ENCODE data around the gene SETD2. TPM values are rescaled to one million over a fixed set of nuclear protein-coding genes. Genes with fewer than 3 reads are reported as not detected.

Gene SETD2
- total and polyA plus RNA-seq, 9 of the 15 experiments (the other 6 are each of a cell fraction or from before 2014, with no cell fraction given): 8.2 to 44.0 (median 33.6) TPM

GRCh38 chr3:46976326-46977190 is 187.4 kb downstream of the SETD2 start, which contains the start of gene CCDC12 (continued):
- TF ChIP-seq HBP1 (CRISPR knock-in tag; IDR thresholded peaks at IDR 0.05) (peak; percentile 95), HDAC2 (IDR thresholded peaks at IDR 0.05) (peak; percentile 82; the same call in 1 of the 2 replicates), ARHGAP35 (IDR thresholded peaks at IDR 0.05; ENCODE audit: partially characterized antibody) (no peak), FOXJ2 (tag; IDR thresholded peaks at IDR 0.05) (no peak), IRF2 (CRISPR knock-in tag; IDR thresholded peaks at IDR 0.05) (no peak), MXI1 (IDR thresholded peaks at IDR 0.05; ENCODE audit: low read depth, low read length) (peak; percentile 53), TCF3 (CRISPR knock-in tag; IDR thresholded peaks at IDR 0.05) (peak; percentile 48), SAP30 (IDR thresholded peaks at IDR 0.05; ENCODE audit: borderline replicate concordance, insufficient read depth, low read depth, low read length, poor library complexity, severe bottlenecking) (no peak), ZNF384 (IDR thresholded peaks at IDR 0.05; ENCODE audit: low read depth, low read length) (peak; percentile 100), GABPB1 (CRISPR knock-in tag; IDR thresholded peaks at IDR 0.05) (peak; percentile 65), DMBX1 (CRISPR knock-in tag; IDR thresholded peaks at IDR 0.05; ENCODE audit: borderline replicate concordance) (peak; percentile 72; the same call in 1 of the 2 replicates), THRB (CRISPR knock-in tag; conservative IDR thresholded peaks at IDR 0.05) (peak; percentile 91), SUPT5H (IDR thresholded peaks at IDR 0.05) (peak; percentile 100), TAF1 (IDR thresholded peaks at IDR 0.05; ENCODE audit: control insufficient read depth, extremely low read depth, insufficient read depth, low read length, severe bottlenecking) (peak; percentile 93), ZNF143 (CRISPR knock-in tag; IDR thresholded peaks at IDR 0.05) (peak; percentile 76), NEUROD1 (IDR thresholded peaks at IDR 0.05; ENCODE audit: borderline replicate concordance, low read depth, low read length, partially characterized antibody) (peak; percentile 95), ETV5 (CRISPR knock-in tag; IDR thresholded peaks at IDR 0.05; ENCODE audit: low read depth) (peak; percentile 81), ZNF551 (CRISPR knock-in tag; IDR thresholded peaks at IDR 0.05) (no peak), CBX2 (IDR thresholded peaks at IDR 0.05; ENCODE audit: insufficient read depth, low read length, poor library complexity, severe bottlenecking) (no peak), FOXK2 (conservative IDR thresholded peaks at IDR 0.05 in 1 of 2, IDR thresholded peaks at IDR 0.05 in 1 of 2; ENCODE audit: low read depth in 2 of 2) (peak; percentile 31 to 83; a peak in 3 of 4 replicates)
- TF ChIP-seq, protein P1, sequence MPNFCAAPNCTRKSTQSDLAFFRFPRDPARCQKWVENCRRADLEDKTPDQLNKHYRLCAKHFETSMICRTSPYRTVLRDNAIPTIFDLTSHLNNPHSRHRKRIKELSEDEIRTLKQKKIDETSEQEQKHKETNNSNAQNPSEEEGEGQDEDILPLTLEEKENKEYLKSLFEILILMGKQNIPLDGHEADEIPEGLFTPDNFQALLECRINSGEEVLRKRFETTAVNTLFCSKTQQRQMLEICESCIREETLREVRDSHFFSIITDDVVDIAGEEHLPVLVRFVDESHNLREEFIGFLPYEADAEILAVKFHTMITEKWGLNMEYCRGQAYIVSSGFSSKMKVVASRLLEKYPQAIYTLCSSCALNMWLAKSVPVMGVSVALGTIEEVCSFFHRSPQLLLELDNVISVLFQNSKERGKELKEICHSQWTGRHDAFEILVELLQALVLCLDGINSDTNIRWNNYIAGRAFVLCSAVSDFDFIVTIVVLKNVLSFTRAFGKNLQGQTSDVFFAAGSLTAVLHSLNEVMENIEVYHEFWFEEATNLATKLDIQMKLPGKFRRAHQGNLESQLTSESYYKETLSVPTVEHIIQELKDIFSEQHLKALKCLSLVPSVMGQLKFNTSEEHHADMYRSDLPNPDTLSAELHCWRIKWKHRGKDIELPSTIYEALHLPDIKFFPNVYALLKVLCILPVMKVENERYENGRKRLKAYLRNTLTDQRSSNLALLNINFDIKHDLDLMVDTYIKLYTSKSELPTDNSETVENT (CRISPR knock-in tag; IDR thresholded peaks at IDR 0.05): peak; percentile 94
